GM18508 (cell line): ENCODE results near the gene HSPA1A.
"Not testable (repeated sequence)": the region's sequence is repeated elsewhere in the genome, so short reads cannot be mapped to it uniquely, and the experiment has no call there.

Experiments
- ATAC-seq: cut with Tn5 transposase; IDR thresholded peaks from one replicate; pipeline ENCODE4 v1.9.1; 2021; ENCODE audit warnings: moderate number of reproducible peaks; ENCODE audit not compliant: insufficient read depth, unreplicated experiment

The HSPA1A gene

DNA sequence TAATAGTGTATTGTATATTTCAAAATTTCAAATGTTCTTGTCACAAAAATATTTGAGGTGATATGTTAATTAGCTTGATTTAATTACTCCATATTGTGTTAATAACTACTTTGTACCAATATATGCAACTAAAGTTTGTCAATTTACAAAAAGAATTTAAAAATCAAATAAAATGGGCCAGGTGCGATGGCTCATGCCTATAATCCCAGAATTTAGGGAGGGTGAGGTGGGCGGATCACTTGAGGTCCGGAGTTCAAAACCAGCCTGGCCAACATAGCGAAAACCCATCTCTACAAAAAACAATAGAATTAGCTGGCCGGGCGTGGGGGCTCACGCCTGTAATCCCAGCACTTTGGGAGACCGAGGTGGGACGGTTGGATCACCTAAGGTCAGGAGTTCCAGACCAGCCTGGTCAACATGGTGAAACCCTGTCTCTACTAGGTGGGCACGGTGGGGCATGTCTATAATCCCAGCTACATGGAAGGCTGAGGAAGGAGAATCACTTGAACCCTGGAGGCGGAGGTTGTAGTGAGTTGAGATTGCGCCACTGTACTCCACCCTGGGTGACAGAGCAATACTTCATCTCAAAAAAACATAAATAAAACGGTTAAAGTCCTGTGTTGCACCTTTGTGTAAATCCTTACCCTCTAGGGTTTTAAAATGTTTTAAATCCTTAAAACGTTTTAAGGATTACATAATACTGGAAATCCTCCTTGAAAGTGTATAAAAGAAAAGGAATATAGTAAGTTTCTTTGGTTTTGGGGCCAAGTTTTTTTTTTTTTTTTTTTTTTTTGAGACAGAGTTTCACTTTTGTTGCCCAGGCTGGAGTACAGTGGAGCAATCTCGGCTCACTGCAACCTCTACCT is 16.2 kb downstream of the HSPA1A start:
- no peak for ATAC-seq

DNA sequence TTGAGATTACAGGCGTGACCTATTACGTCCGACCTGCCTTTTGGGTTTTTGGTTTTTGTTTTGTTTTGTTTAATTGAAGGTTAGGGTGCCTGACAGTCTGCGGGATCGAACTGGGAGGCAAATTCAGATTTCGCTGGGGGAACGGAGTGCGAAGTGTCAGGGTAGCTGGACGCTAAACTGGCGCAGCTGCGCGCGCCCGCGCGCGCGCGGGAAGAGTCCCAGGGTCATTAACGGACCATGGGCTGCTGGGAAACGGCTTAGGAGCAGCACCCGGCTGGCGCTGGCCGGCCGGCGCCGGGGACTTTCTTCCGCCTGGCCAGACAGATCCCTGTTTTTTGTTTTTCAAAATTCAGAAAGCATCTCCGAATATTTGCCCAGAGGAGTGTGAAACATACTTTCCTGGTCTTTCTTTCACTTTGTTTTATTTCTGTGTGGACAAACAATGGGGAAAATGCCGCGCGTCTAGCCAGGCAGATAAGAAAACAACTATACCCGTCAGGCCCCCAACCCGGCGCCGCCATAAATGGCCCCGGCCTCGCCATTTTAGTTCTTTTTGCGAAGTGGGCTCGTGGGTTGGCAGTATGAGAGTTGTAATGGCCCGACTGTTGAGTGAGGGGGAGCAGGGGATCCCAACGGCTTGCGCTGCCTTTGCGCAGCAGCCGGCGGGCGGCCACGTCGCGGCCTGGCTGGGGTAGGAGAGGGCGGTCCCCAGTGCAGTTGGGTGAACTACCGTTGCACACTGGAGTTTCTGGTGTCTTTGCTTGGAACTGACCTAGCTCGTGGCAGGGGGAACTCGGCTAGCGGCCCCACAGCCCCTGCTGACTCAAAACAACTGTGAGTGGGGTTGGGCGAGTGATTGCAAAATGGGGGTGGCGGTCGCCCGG is 19.3 kb downstream of the HSPA1A start:
- no peak for ATAC-seq

DNA sequence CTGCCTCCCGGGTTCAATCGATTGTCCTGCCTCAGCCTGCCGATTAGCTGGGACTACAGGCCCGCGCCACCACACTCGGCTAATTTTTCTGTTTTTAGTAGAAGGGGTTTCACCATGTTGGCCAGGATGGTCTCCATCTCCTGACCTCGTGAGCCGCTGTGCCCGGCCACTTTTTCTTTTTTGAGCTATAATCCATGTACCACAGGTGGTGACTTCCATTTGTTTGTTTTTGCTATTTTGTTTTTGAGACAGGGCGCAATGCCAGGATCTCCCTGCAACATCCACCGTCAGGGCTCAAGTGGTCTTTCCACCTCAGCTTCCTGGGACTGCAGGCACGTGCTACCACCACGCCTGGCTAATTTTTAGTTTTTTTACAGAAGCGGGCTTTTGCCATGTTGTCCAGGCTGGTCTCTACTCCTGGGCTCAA is 20.7 kb downstream of the HSPA1A start:
- no peak for ATAC-seq

DNA sequence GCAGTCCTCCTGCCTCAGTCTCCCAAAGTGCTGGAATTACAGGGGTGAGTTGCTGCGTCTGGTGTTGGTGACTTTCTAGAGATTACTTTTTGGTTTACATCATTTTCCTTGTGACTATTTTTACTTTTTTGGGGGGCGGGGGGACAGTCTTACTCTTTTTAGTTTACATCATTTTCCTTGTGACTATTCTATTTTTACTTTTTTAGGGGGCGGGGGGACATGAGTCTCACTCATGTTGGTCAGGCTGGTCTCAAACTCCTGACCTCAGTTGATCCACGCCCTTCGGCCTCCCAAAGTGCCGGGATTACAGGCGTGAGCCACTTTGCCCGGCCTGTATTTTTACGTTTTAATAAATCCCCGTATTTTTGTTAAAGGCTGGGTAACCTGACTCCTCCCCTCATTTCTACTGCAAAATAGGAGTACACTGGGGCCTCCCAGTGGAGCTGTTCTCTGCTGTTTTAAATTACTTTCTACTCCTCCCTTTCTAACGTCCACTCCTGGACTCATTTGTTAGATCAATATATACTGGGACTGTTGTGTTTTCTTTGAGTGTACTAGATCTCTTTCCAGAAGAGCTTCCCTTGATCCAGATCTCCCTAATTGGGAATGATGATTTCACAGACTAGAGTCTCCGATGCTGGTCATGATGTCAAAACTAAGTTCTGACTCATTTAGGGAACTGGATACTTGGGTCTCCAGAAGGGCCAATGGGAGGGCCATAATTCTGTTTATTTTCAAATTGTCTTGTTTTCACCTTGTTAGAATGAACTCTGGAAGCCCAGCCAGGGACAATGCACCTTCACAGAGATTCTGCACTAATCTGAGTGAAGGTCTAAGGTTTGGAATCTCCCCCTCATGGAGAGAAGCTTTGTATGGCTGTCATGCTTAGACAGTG is 21.4 kb downstream of the HSPA1A start:
- no peak for ATAC-seq

DNA sequence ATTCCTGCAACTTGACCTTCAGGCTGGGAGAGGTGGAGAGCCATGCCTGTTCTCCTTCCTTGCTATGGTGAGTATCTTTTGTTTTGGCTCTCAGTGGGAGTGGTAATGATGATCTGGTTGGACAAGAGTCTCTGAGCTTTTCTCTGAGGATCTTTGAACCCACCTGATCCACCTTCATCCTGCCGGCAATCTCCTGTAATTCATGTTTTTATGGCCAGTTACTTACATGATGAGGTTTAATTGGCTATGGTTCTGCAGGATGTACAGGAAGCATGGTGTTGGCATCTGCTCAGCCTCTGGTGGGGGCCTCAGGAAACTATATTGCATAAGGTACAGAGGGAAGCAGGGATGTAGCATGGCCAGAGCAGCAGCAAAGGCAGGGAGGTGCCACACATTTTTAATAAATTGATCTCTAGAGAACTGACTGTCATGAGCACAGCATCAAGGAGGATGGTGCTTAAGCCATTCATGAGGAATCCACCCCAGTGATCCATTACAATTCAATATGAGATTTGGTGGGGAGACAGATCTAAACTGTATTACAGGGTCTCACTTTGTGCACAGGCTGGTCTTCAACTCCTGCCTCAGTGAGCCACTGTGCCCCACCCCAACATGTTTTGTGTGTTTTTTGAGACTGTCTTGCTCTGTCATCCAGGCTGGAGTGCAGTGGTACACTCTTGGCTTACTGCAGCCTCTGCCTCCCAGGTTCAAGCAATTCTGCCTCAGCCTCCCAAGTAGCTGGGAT is 22.2 kb downstream of the HSPA1A start:
- no peak for ATAC-seq

DNA sequence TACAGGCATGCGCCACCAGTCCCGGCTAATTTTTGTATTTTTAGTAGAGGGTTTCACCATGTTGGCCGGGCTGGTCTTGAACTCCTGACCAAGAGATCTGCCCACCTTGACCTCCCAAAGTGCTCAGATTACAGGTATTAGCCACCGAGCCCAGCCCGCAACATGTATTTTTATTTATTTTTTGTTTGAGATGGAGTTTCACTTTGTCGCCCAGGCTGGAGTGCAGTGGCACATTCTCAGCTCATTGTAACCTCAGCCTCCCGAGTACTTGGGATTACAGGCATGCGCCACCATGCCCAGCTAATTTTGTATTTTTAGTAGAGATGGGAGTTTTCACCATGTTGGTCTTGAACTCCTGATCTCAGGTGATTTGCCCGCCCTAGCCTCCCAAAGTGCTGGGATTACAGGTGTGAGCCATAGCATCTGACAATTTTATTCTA is 22.8 kb downstream of the HSPA1A start:
- not testable (repeated sequence) for ATAC-seq

DNA sequence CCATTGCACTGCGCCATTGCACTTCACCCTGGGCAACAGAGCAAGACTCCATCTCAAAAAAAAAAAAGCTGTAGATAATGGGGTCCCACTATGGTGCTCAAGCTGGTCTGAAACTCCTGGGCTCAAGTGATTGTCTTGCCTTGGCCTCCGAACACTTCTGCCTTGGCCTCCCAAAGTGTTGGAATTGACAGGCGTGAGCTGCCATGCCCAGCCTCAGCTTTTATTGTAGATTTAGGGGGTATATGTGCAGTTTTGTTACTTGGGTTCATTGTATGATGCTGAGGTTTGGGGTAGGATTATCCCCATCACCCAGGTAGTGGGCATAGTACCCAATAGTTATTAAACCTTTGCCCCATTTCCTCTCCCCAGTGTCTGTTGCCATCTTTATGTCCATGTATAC is 23.6 kb downstream of the HSPA1A start:
- ATAC-seq: no peak

DNA sequence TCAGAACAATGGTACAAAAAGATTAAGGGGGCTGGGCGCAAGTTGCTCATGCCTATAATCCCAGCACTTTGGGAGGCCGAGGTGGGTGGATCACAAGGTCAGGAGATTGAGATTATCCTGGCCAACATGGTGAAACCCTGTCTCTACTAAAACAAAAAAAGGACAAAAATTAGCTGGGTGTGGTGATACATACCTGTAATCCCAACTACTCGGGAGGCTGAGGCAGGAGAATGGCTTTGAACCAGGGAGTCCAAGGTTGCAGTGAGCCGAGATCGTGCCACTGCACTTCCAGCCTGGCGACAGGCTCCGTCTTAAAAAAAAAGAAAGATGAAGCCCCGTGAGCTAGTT is 24.4 kb downstream of the HSPA1A start:
- not testable (repeated sequence) for ATAC-seq

DNA sequence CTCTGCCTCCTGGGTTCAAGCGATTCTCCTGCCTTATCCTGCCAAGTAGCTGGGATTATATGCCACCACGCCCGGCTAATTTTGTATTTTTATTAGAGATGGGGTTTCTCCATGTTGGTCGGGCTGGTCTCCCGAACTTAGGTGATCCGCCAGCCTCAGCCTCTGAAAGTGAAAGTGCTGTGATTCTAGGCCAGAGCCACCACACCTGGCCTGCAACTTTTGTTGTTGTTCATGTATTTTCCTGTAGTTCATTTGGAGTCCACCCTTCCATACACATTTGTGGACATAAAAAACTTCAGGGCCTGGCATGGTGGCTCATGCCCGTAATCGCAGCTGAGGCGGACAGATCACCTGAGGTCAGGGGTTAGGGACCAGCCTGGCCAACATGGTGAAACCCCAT is 26.7 kb downstream of the HSPA1A start:
- ATAC-seq: no peak

DNA sequence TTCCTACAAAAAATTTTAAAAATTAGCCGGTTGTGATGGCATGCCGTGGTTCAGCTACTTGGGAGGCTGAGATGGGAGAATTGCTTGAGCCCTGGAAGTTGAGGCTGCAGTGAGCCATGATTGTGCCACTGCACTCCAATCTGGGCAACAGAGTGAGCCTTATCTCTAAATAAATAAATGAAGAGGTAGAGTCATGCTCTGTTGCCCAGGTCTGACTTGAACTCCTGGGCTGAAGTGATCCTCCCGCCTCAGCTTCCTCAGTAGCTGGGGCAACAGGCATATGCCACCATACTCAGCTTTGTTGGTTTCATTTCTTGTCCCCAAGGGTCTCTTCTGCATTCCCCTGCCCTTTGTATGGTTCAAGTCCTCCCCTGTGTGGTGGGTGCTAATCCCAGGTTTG is 29.2 kb downstream of the HSPA1A start:
- no peak for ATAC-seq

DNA sequence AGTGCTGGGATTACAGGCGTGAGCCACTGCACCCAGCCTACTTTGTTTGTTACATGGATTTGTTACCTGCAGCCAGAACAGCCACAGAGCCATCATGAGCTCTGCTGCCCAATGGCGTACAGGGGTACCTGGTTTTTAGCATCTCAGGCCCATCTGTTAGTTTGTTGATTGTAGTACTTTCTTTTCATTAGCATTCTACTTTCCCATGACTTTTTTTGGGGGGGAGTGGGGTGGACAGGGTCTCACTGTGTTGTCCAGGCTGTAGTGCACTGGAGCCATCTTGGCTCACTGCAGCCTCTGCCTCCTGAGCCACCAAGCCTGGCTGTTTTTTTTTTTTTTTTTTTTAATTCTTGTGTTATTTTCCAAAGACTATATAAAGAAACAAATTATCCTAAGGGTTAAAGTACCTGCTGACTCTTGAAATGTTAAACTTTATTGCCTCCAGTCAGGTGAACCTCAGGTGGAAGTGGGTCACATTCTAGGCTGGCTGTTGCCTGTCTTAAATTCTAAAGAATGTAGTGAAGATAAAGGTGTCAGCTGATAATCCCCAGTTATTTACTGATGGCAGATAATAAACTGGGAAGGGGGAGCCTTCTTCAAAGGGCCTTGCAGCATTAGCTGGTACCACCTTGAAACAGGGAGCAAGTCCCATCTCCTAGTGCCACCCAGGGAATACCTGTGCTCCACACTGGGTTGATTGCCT is 32.1 kb downstream of the HSPA1A start:
- ATAC-seq: no peak

DNA sequence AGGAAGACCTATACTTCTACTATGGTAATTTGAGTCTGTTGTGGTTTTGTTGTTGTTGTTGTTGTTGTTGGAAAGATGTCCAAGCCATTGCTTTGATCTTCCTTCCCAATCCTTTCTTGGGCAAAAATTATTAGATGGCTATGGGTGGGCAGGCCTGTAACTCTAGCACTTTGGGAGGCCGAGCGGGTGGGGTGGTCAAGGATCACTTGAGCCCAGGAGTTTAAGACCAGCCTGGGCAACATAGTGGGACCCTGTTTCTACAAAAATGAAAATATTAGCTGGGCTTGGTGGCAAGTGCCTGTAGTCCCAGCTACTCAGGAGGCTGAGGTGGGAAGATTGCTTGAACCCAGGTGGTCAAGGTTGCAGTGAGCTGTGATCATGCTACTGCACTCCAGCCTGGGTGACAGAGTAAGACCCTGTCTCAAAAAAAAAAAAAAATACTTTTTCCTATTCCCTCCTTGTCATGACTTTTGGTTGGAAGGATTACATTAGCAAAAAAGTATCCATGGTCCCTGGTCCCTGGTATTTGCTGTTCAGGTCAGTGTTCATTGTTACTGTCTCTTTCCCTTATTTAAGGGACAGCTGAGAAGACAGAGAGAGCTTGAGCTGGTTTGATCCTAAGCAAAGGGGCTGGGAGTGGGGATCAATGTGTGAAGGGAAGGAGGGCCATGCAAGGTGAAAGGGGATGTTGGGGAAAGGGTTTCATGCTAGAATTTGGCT is 35.6 kb downstream of the HSPA1A start:
- ATAC-seq: no peak

DNA sequence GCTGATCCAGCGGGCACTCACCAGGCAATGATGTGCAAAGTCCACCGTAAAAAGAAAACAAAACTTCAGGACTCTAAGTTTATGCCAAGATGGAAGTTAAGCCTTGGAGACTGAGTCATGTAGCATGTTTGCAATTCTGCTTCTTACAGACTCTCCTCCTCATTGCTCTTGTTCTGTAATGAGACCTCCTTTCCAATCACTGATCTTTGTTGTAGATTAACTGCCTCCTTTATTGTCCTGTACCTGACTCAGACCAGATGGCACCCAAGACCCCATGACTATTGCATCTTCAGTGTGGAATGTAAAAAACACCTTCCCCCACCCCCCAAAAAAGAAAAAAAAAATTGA is 36.1 kb downstream of the HSPA1A start:
- ATAC-seq: no peak

DNA sequence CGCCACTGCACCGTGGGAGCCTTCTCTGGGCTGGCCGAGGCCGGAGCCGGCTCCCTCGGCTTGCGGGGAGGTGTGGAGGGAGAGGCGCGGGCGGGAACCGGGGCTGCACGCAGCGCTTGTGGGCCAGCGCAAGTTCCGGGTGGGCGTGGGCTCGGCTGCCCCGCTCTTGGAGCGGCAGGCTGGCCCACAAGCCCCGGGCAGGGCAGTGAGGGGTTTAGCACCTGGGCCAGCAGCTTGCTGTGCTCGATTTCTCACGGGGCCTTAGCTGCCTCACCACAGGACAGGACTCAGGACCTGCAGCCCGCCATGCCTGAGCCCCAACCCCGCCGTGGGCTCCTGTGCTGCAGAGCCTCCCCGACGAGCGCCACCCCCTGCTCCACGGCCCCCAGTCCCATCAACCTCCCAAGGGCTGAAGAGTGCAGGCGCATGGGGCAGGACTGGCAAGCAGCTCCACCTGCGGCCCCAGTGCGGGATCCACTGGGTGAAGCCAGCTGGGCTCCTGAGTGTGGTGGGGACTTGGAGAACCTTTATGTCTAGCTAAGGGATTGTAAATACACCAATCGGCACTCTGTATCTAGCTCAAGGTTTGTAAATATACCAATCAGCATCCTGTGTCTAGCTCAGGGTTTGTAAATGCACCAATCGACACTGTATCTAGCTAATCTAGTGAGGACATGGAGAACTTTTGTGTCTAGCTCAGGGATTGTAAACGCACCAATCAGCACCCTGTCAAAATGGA is 36.8 kb downstream of the HSPA1A start:
- not testable (repeated sequence) for ATAC-seq

DNA sequence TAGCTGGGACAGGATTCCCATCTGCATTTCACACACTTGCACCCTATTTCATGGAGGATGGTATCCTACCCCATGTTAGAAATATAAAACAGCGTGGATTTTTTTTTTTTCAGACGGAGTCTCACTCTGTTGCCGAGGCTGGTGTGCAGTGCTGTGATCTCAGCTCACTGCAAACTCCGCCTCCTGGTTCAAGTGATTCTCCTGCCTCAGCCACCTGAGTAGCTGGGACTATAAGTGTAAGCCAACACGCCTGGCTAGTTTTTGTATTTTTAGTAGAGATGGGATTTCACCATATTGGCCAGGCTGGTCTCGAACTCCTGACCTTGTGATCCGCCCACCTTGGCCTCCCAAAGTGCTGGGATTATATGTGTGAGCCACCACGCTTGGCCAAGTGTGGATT is 42.4 kb downstream of the HSPA1A start:
- ATAC-seq: not testable (repeated sequence)

DNA sequence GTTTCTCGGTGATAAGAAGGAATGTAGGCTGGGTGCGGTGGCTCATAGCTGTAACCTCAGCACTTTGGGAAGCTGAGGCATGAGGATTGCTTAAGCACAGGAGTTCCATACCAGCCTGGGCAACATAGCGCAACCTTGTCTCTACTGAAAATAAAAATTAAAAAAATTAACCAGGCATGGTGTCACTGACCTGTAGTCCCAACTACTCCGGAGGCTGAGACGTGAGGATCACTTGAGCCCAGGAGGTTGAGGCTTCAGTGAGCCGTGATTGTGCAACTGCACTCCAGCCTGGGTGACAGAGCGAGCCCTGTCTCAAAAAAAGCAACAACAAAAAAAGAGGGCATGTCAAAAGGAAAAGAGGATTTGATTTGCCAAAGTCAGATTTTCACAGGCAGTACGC is 43.4 kb downstream of the HSPA1A start:
- ATAC-seq: no peak

DNA sequence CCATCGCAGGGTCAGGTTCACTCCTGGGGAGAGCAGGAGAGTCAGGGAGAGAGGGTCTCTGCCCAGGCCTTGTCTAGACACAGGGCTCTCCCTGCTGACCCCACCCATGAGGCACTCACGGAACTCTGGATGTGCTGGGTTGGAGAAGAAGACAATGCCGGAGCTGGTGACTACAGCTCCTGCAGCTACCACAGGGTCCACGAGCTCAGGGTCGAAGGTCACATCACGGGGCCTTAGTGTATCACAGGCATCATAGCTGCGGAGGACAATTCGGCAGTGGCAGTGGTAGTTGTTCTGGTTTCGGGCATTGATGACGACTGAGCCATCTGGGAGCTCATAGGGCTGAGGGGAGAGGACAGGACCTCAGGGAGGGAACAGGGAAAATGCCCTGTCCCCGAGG is 44.6 kb downstream of the HSPA1A start:
- no peak for ATAC-seq

DNA sequence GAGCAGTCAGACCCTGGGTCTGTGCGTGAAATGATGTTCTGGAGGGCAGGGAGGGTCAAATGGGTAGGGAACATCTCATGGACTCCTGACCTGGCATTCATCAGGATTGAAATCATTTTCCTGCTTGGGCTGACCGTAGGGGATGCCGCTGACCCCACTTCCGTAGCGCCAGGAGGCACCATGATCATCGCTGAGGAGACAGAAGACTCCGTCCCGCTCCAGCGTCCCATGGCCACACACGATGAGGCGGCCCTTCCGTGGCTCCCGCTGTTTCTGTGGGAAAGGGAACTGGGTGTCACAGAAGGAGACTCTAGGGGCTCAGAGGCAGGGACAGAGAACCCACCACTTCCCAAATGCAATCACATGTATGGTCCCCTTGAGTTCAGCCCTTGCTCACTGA is 45.0 kb downstream of the HSPA1A start:
- no peak for ATAC-seq
